ENCODE measurements around the gene RAE1.
"Not testable (repeated sequence)": the region's sequence is repeated elsewhere in the genome, so short reads cannot be mapped to it uniquely, and the experiment has no call there.

The RAE1 gene

GRCh38 chr20:57414867-57415592, 64.0 kb downstream of the RAE1 start:
- no peak for TF ChIP-seq CTCF (IDR thresholded peaks at IDR 0.05; ENCODE audit: extremely low read depth, missing control alignments)
- DNase-seq (ENCODE audit: low spot score), result no peak

- no peak for TF ChIP-seq CTCF (IDR thresholded peaks at IDR 0.05; ENCODE audit: extremely low read depth, missing control alignments)
- DNase-seq (ENCODE audit: low spot score), result no peak
Measured at GRCh38 chr20:57415771-57416170, 64.7 kb downstream of the RAE1 start.

- DNase-seq (ENCODE audit: low spot score), result no peak
- TF ChIP-seq CTCF (IDR thresholded peaks at IDR 0.05; ENCODE audit: extremely low read depth, missing control alignments), result no peak
Measured at GRCh38 chr20:57416296-57417022, 65.4 kb downstream of the RAE1 start.

- DNase-seq (ENCODE audit: low spot score), result no peak
- TF ChIP-seq CTCF (IDR thresholded peaks at IDR 0.05; ENCODE audit: extremely low read depth, missing control alignments), result no peak
Measured at GRCh38 chr20:57417051-57417689, 66.1 kb downstream of the RAE1 start.

GRCh38 chr20:57417830-57418780, 67.0 kb downstream of the RAE1 start:
- no peak for DNase-seq (ENCODE audit: low spot score)
- no peak for TF ChIP-seq CTCF (IDR thresholded peaks at IDR 0.05; ENCODE audit: extremely low read depth, missing control alignments)

- not testable (repeated sequence) for DNase-seq (ENCODE audit: low spot score)
Measured at GRCh38 chr20:57419479-57419878, 68.4 kb downstream of the RAE1 start.

GRCh38 chr20:57420571-57421252, 69.7 kb downstream of the RAE1 start:
- DNase-seq (ENCODE audit: low spot score), result no peak
- no peak for TF ChIP-seq CTCF (IDR thresholded peaks at IDR 0.05; ENCODE audit: extremely low read depth, missing control alignments)

All from GM20000 (cell line).